Hematopoietic multipotent progenitor cell treated with erythropoietin and hydrocortisone succinate and interleukin-3 and kit ligand, for 17 days (in vitro differentiated cells): ENCODE results near the gene CDH26.
"Not testable (repeated sequence)": the region's sequence is repeated elsewhere in the genome, so short reads cannot be mapped to it uniquely, and the experiment has no call there.

ENCODE experiments used
- DNase-seq: peaks from one replicate; pipeline ENCODE4 v3.0.0-alpha.2; 2015; ENCODE audit warnings: low spot score

CDH26 gene

GRCh38 chr20:59940956-59941294, 17.3 kb upstream of the CDH26 start:
- DNase-seq, result no peak

- DNase-seq, result no peak
Observed at GRCh38 chr20:59942245-59942644, 16.0 kb upstream of the CDH26 start.

- no peak for DNase-seq
Observed at GRCh38 chr20:59944726-59945125, 13.5 kb upstream of the CDH26 start.

GRCh38 chr20:59945175-59945574, 13.0 kb upstream of the CDH26 start:
- no peak for DNase-seq

GRCh38 chr20:59945731-59946130, 12.5 kb upstream of the CDH26 start:
- no peak for DNase-seq

- DNase-seq, result no peak
Observed at GRCh38 chr20:59947376-59947775, 10.8 kb upstream of the CDH26 start.

- DNase-seq, result no peak
Observed at GRCh38 chr20:59948212-59948611, 10.0 kb upstream of the CDH26 start.

- DNase-seq, result peak; percentile 19
Observed at GRCh38 chr20:59948828-59949720, 9.1 kb upstream of the CDH26 start.

GRCh38 chr20:59949911-59950310, 8.3 kb upstream of the CDH26 start:
- no peak for DNase-seq

GRCh38 chr20:59954718-59955117, 3.5 kb upstream of the CDH26 start:
- DNase-seq, result no peak

- no peak for DNase-seq
Observed at GRCh38 chr20:59955131-59955796, 3.0 kb upstream of the CDH26 start.

GRCh38 chr20:59957568-59957967, 655 bp upstream of the CDH26 start:
- DNase-seq, result not testable (repeated sequence)

- no peak for DNase-seq
Observed at GRCh38 chr20:59958626-59959025, 403 bp downstream of the CDH26 start.

GRCh38 chr20:59961423-59961822, 3.2 kb downstream of the CDH26 start:
- DNase-seq, result no peak

- no peak for DNase-seq
Observed at GRCh38 chr20:59962155-59962554, 3.9 kb downstream of the CDH26 start.

- DNase-seq, result no peak
Observed at GRCh38 chr20:59966428-59966827, 8.2 kb downstream of the CDH26 start.

- no peak for DNase-seq
Observed at GRCh38 chr20:59971428-59971827, 13.2 kb downstream of the CDH26 start.

GRCh38 chr20:59972037-59972801, 14.0 kb downstream of the CDH26 start:
- DNase-seq, result no peak

- DNase-seq, result no peak
Observed at GRCh38 chr20:59976156-59976782, 18.0 kb downstream of the CDH26 start.

GRCh38 chr20:59977086-59977485, 18.9 kb downstream of the CDH26 start:
- no peak for DNase-seq

- no peak for DNase-seq
Observed at GRCh38 chr20:59983076-59983475, 24.9 kb downstream of the CDH26 start.

GRCh38 chr20:59984541-59984940, 26.3 kb downstream of the CDH26 start:
- DNase-seq, result no peak
